Liver (tissue), 9 donors: ENCODE results near the gene GPRC5B. TPM values are rescaled to one million over a fixed set of nuclear protein-coding genes. Genes with fewer than 3 reads are reported as not detected.

ENCODE experiments used
- DNase-seq: peaks from one replicate; pipeline ENCODE4 v3.0.0-alpha.2; 2017; ENCODE audit warnings: low spot score
- H3K27ac ChIP-seq, 2 donors: one replicate each; pipeline ENCODE4 v1.7.0; 2013; ENCODE audit warnings: inconsistent platforms in 2 of 2, low read length in 2 of 2, control low read depth in 1 of 2, low read depth in 1 of 2, mild to moderate bottlenecking in 1 of 2
- H3K27me3 ChIP-seq, 4 donors: one replicate each; pipeline versions ENCODE4 v1.6.1 to v1.7.0; 2013; ENCODE audit warnings: low read length in 3 of 4, inconsistent platforms in 1 of 4, mild to moderate bottlenecking in 1 of 4, moderate library complexity in 1 of 4; ENCODE audit not compliant: control insufficient read depth in 4 of 4, insufficient read depth in 4 of 4
- H3K36me3 ChIP-seq, 4 donors: one replicate each; pipeline versions ENCODE4 v1.6.1 to v1.7.0; 2013; ENCODE audit warnings: low read length in 3 of 4, mild to moderate bottlenecking in 3 of 4, low read depth in 1 of 4, moderate library complexity in 1 of 4; ENCODE audit not compliant: control insufficient read depth in 4 of 4, insufficient read depth in 3 of 4
- H3K4me1 ChIP-seq, 4 donors: one replicate each; pipeline versions ENCODE4 v1.6.1 to v1.7.0; 2013; ENCODE audit warnings: low read length in 3 of 4, mild to moderate bottlenecking in 3 of 4, moderate library complexity in 1 of 4; ENCODE audit not compliant: control insufficient read depth in 4 of 4, insufficient read depth in 4 of 4
- H3K4me3 ChIP-seq, 3 donors: one replicate each; pipeline versions ENCODE4 v1.6.1 to v1.7.0; 2013; ENCODE audit warnings: low read length in 3 of 3, control low read depth in 1 of 3, low read depth in 1 of 3, mild to moderate bottlenecking in 1 of 3
- H3K9ac ChIP-seq, 2 donors: one replicate each; pipeline ENCODE4 v1.7.0; 2013; ENCODE audit warnings: low read length in 2 of 2, mild to moderate bottlenecking in 2 of 2, moderate library complexity in 2 of 2, control low read depth in 1 of 2, low read depth in 1 of 2
- H3K9me3 ChIP-seq, 4 donors: one replicate each; pipeline versions ENCODE4 v1.6.1 to v1.7.0; 2013; ENCODE audit warnings: low read length in 3 of 4; ENCODE audit not compliant: control insufficient read depth in 4 of 4
- CTCF ChIP-seq: fragments of 150-350 bp; IDR thresholded peaks from 2 replicates; pipeline ENCODE4 v1.5.1; 2017; ENCODE audit warnings: improper control_type of control experiment, low read depth, low read length; ENCODE audit not compliant: missing input control
- EGR1 ChIP-seq, 2 donors: IDR thresholded peaks; 2 replicates each; pipeline ENCODE4 v1.6.1; 2016 to 2018; ENCODE audit warnings: antibody characterized with exemption in 2 of 2, low read depth in 2 of 2
- FOXA1 ChIP-seq: IDR thresholded peaks from 2 replicates; pipeline ENCODE4 v1.6.1; 2016; ENCODE audit warnings: antibody characterized with exemption
- FOXA2 ChIP-seq: IDR thresholded peaks from 2 replicates; pipeline ENCODE4 v1.6.1; 2016; ENCODE audit warnings: antibody characterized with exemption
- GABPA ChIP-seq, 2 donors: IDR thresholded peaks in 1 of 2; conservative IDR thresholded peaks in 1 of 2; 2 replicates each; pipeline ENCODE4 v1.6.1; 2016; ENCODE audit warnings: antibody characterized with exemption in 2 of 2, mild to moderate bottlenecking in 1 of 2, moderate library complexity in 1 of 2
- HNF4A ChIP-seq, 2 donors: conservative IDR thresholded peaks; 2 replicates each; pipeline ENCODE4 v1.6.1; 2016; ENCODE audit warnings: antibody characterized with exemption in 2 of 2, mild to moderate bottlenecking in 2 of 2
- HNF4G ChIP-seq: IDR thresholded peaks from 2 replicates; pipeline ENCODE4 v1.6.1; 2016; ENCODE audit warnings: antibody characterized with exemption
- JUND ChIP-seq, 2 donors: IDR thresholded peaks; 2 replicates each; pipeline ENCODE4 v1.6.1; 2016; ENCODE audit warnings: antibody characterized with exemption in 2 of 2
- MAX ChIP-seq: IDR thresholded peaks from 2 replicates; pipeline ENCODE4 v1.6.1; 2016; ENCODE audit warnings: antibody characterized with exemption
- NR2F2 ChIP-seq: IDR thresholded peaks from 2 replicates; pipeline ENCODE4 v1.6.1; 2016; ENCODE audit warnings: antibody characterized with exemption
- RAD21 ChIP-seq, 2 donors: IDR thresholded peaks; 2 replicates each; pipeline ENCODE4 v1.6.1; 2016; ENCODE audit warnings: antibody characterized with exemption in 2 of 2, mild to moderate bottlenecking in 2 of 2
- RXRA ChIP-seq, 2 donors: IDR thresholded peaks; 2 replicates each; pipeline ENCODE4 v1.6.1; 2017 to 2018; ENCODE audit warnings: antibody characterized with exemption in 2 of 2, mild to moderate bottlenecking in 1 of 2
- SP1 ChIP-seq: IDR thresholded peaks from 2 replicates; pipeline ENCODE4 v1.6.1; 2018; ENCODE audit warnings: antibody characterized with exemption, mild to moderate bottlenecking
- TAF1 ChIP-seq: conservative IDR thresholded peaks from 2 replicates; pipeline ENCODE4 v1.6.1; 2016; ENCODE audit warnings: antibody characterized with exemption, mild to moderate bottlenecking
- YY1 ChIP-seq: IDR thresholded peaks from 2 replicates; pipeline ENCODE4 v1.6.1; 2016; ENCODE audit warnings: antibody characterized with exemption, mild to moderate bottlenecking
- ZBTB33 ChIP-seq: IDR thresholded peaks from 2 replicates; pipeline ENCODE4 v1.6.1; 2016; ENCODE audit warnings: antibody characterized with exemption
- WGBS: extraction: QIAGEN DNeasy Blood & Tissue Kit; methylation state at CpG from one replicate; pipeline ENCODE4 v1.1.7; 2013; 5-methylcytosine and 5-hydroxymethylcytosine counted together
- polyA plus RNA-seq, 2 donors: library from polyadenylated mRNA; stranded (reverse) in 1 of 2; unstranded in 1 of 2; fragments of 200-250 nt in 1 of 2; fragments of >200 nt in 1 of 2; fragmentation: Nextera tagmentation in 1 of 2; extraction: Ambion mirVana in 1 of 2; gene quantifications; one replicate each; pipeline versions ENCODE4 v1.2.1 to v1.2.3, GENCODE V29; 2013 to 2015
- total RNA-seq, 2 donors: library from RNA; depleted of rRNA; stranded (reverse); fragments of >200 nt; gene quantifications; one replicate each; pipeline ENCODE4 v1.2.3, GENCODE V29; 2014
- TF ChIP-seq, protein P1 (sequence below): IDR thresholded peaks from 2 replicates; pipeline ENCODE4 v1.6.1; 2016; ENCODE audit warnings: antibody characterized with exemption, mild to moderate bottlenecking
- TF ChIP-seq, protein P2 (sequence below): IDR thresholded peaks from 2 replicates; pipeline ENCODE4 v1.6.1; 2016; ENCODE audit warnings: antibody characterized with exemption
- donor health status: healthy.
- donor health status: healthy.
- donor health status: healthy.
- donor health status: healthy.
- donor health status: healthy.

GPRC5B gene
- total and polyA plus RNA-seq, 4 donors, result 1.5 to 4.7 (median 2.7) TPM

- Histone ChIP-seq H3K4me3 (no peak overlapping the region), H3K9ac (no peak overlapping the region), H3K4me1 (no peaks in the 10 kb centered on the region), H3K9me3 (no peaks in the 10 kb centered on the region), H3K27ac (no peak overlapping the region), H3K36me3 (no peaks in the 10 kb centered on the region), H3K27me3 (no peaks in the 10 kb centered on the region)
- WGBS, result 92% methylated on average over 12 of the region's 12 CpGs
- DNase-seq, result no peak
- TF ChIP-seq RXRA (IDR thresholded peaks at IDR 0.05) (no peak), TAF1 (no peak), JUND (IDR thresholded peaks at IDR 0.05) (no peak), YY1 (no peak), NR2F2 (no peak), FOXA1 (no peak)
These were observed 8.3 kb upstream of the GPRC5B start for GRCh38 chr16:19892902-19893301.

DNA sequence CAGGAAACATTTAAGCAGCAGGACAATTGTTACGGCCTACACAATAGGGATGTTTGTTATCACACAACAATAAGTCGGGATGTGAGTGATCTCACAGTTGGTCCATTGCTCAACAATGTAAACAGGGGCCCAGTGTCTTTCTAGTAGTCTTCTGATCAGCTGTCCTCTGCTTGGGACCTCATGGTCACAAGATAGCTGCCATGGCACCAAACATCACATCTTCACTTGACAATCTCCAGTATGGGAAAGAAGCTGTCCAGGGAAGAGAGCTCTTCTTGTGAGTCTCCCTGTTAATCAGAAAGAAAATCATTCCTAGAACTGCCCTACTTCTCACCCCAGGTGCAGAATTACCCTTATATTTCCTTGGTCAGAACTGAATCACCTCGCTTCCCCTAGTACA lies 6.3 kb upstream of the GPRC5B start:
- WGBS, result 91% methylated on average over 3 of the region's 3 CpGs
- no peak overlapping the region for H3K4me3 ChIP-seq
- TF ChIP-seq RXRA (IDR thresholded peaks at IDR 0.05) (no peak), NR2F2 (no peak), EGR1 (IDR thresholded peaks at IDR 0.05; ENCODE audit: low read depth in 2 of 2) (no peak), ZBTB33 (no peak), TAF1 (no peak), GABPA (IDR thresholded peaks at IDR 0.05 in 1 of 2, conservative IDR thresholded peaks at IDR 0.05 in 1 of 2) (no peak), CTCF (no peak), SP1 (no peak), MAX (no peak), YY1 (no peak), FOXA1 (no peak), HNF4A (conservative IDR thresholded peaks at IDR 0.05) (no peak), RAD21 (IDR thresholded peaks at IDR 0.05) (no peak), FOXA2 (no peak), HNF4G (no peak), JUND (IDR thresholded peaks at IDR 0.05) (no peak)
- TF ChIP-seq, protein P1, sequence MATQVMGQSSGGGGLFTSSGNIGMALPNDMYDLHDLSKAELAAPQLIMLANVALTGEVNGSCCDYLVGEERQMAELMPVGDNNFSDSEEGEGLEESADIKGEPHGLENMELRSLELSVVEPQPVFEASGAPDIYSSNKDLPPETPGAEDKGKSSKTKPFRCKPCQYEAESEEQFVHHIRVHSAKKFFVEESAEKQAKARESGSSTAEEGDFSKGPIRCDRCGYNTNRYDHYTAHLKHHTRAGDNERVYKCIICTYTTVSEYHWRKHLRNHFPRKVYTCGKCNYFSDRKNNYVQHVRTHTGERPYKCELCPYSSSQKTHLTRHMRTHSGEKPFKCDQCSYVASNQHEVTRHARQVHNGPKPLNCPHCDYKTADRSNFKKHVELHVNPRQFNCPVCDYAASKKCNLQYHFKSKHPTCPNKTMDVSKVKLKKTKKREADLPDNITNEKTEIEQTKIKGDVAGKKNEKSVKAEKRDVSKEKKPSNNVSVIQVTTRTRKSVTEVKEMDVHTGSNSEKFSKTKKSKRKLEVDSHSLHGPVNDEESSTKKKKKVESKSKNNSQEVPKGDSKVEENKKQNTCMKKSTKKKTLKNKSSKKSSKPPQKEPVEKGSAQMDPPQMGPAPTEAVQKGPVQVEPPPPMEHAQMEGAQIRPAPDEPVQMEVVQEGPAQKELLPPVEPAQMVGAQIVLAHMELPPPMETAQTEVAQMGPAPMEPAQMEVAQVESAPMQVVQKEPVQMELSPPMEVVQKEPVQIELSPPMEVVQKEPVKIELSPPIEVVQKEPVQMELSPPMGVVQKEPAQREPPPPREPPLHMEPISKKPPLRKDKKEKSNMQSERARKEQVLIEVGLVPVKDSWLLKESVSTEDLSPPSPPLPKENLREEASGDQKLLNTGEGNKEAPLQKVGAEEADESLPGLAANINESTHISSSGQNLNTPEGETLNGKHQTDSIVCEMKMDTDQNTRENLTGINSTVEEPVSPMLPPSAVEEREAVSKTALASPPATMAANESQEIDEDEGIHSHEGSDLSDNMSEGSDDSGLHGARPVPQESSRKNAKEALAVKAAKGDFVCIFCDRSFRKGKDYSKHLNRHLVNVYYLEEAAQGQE, result no peak
- TF ChIP-seq, protein P2, sequence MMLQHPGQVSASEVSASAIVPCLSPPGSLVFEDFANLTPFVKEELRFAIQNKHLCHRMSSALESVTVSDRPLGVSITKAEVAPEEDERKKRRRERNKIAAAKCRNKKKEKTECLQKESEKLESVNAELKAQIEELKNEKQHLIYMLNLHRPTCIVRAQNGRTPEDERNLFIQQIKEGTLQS, result no peak

More for the DNA sequence above, 6.3 kb upstream of the GPRC5B start:
- H3K9me3 ChIP-seq, result no peaks in the 10 kb centered on the region
- no peaks in the 10 kb centered on the region for H3K36me3 ChIP-seq
- no peak overlapping the region for H3K9ac ChIP-seq
- no peak for DNase-seq
- H3K27ac ChIP-seq, result no peak overlapping the region
- no peaks in the 10 kb centered on the region for H3K27me3 ChIP-seq
- peaks cover 0 to 6% (median 6%) of the 10 kb centered on the region in 4 donors for H3K4me1 ChIP-seq
